ENCODE results near the gene ZNF579.

- TF ChIP-seq CTCF (IDR thresholded peaks at IDR 0.05; ENCODE audit: borderline replicate concordance, extremely low read depth, low read length, poor library complexity, severe bottlenecking) (no peak), EZH2 (IDR thresholded peaks at IDR 0.05; ENCODE audit: borderline replicate concordance, low read depth, low read length, severe bottlenecking) (no peak)
Measured at GRCh38 chr19:55549500-55550320, 30.9 kb downstream of the ZNF579 start.

Measured in DND-41 (cell line).